PFSK-1 (cell line): ENCODE results near the gene LRMDA.

ENCODE experiments used
- FOXP2 ChIP-seq: optimal IDR thresholded peaks from 2 replicates; pipeline ENCODE3; 2011; ENCODE audit warnings: borderline replicate concordance, control low read depth, inconsistent platforms; ENCODE audit not compliant: insufficient read depth; ENCODE audit errors: extremely low read length, extremely low read depth
- POLR2AphosphoS5 ChIP-seq: IDR thresholded peaks from 2 replicates; pipeline ENCODE4 v1.6.1; 2012; ENCODE audit warnings: low read depth, mild to moderate bottlenecking, control low read depth, low read length, moderate library complexity
- REST ChIP-seq, 2 experiments: IDR thresholded peaks; 2 replicates each; pipeline versions ENCODE4 v1.6.1 to v1.8.0; 2011 to 2012; ENCODE audit warnings: low read depth in 2 of 2, low read length in 2 of 2, control low read depth in 1 of 2, inconsistent platforms in 1 of 2, mild to moderate bottlenecking in 1 of 2, moderate library complexity in 1 of 2; ENCODE audit not compliant: insufficient read depth in 1 of 2
- TAF1 ChIP-seq: IDR thresholded peaks from 2 replicates; pipeline ENCODE4 v1.6.1; 2012; ENCODE audit warnings: low read length, control low read depth, borderline replicate concordance; ENCODE audit not compliant: insufficient read depth

- TF ChIP-seq TAF1, result no peak
- no peak for TF ChIP-seq FOXP2
- no peak for TF ChIP-seq POLR2AphosphoS5
- TF ChIP-seq REST (IDR thresholded peaks at IDR 0.05; ENCODE audit: insufficient read depth in 1 of 2, low read depth in 2 of 2, low read length in 2 of 2), result no peak
These were observed 333.8 kb downstream of the LRMDA start for GRCh38 chr10:75764974-75765788.
